LNCAP (cell line): ENCODE results near the gene CDKN1C.

Experiments
- TF ChIP-seq, protein P1 (sequence below): fragments of 450-650 bp; IDR thresholded peaks from 2 replicates; pipeline ENCODE4 v1.5.1; 2017; ENCODE audit warnings: mild to moderate bottlenecking

The CDKN1C gene

DNA sequence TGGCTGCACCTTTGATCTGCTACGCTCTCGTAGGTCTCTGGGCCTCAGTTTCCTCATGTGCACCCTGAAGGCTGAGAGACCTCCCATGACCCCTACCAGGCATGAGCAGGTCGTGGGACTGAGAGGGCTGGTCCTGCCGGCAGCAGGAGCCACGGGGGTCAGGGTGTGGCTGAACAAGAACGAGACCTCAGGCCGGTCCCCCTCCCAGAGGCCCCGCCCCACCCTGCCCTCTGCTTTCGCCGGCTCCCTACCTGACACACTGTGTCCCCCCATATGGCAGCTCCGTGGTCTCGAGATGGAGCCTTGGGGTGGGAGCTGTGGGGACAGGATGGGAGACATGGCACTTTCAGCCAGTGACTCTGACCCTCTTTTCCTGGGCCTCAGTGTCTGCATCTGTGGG is 40.6 kb downstream of the CDKN1C start:
- TF ChIP-seq, protein P1, sequence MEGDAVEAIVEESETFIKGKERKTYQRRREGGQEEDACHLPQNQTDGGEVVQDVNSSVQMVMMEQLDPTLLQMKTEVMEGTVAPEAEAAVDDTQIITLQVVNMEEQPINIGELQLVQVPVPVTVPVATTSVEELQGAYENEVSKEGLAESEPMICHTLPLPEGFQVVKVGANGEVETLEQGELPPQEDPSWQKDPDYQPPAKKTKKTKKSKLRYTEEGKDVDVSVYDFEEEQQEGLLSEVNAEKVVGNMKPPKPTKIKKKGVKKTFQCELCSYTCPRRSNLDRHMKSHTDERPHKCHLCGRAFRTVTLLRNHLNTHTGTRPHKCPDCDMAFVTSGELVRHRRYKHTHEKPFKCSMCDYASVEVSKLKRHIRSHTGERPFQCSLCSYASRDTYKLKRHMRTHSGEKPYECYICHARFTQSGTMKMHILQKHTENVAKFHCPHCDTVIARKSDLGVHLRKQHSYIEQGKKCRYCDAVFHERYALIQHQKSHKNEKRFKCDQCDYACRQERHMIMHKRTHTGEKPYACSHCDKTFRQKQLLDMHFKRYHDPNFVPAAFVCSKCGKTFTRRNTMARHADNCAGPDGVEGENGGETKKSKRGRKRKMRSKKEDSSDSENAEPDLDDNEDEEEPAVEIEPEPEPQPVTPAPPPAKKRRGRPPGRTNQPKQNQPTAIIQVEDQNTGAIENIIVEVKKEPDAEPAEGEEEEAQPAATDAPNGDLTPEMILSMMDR: no peak

DNA sequence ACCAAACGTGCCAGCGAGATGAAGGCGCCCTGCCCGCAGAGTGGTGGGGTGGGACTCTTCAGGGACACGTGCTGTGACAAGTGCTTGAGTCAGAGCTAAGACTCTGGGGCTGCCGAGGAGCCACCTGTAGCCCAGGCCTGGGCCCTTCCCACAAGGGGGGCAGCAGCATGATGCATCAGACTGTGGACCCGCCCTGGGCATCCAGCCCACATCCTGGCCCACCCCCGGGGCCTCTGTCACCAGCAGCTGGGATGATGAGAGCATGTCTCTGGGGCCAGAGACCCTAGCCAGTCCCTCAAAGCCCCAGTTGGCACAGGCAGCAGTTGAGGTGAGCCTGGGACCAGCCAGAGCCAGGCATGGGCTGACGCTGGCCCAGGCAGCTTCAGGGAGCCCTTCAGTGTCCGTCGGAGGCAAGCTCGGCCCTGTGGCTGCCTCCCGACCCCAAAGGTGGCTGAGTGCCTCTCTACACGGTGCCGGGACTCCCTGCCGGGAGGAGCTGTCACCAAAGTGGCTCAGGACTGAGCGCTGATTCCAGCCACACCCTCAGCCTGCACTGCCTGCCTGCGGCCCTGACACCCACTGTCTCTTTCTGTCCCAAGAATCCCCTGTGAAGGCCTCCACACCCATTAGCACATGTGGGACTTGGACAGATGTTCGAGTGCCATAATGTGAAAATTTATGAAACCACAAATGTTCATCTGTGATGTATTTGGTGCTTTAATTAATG is 41.3 kb downstream of the CDKN1C start:
- TF ChIP-seq, protein P1: no peak

DNA sequence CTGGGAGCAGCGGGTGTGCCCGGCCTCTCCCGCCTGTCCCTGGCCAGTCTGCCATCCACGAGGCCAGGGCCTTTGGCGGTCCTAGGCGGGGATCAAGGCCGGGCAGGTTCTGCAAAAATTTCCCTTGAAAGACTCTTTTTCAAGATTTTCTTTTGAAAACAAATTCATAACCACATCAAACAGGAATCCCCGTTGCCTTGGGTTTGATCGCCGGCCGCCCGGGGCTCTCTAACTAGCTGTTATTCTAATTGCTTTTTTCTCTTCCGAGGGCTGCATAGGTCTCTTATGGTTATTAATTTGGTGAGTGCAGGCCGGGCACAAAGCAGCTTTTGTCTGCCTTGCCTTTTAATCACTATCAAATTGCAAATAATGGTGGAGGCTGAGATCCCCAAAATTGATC is 42.0 kb downstream of the CDKN1C start:
- TF ChIP-seq, protein P1: no peak

DNA sequence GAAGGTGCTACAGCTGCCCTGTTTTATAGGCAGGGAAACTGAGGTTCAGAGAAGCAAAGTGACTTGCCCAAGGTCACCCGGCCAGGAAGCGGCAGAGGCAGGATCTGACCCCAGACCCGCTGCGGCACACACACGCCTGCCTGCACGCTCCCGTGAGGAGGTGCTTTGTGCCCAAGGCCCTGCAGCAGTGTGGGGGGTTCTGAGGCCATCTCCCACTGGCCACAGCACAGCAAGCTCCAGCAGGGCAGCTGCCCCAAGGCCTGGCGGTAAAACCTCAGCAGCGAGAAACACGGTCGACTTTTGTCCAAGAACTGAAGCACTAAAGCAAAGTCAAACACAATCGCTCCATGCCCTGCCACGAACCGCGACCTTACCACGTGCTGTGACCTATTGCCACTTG is 42.7 kb downstream of the CDKN1C start:
- TF ChIP-seq, protein P1: no peak

DNA sequence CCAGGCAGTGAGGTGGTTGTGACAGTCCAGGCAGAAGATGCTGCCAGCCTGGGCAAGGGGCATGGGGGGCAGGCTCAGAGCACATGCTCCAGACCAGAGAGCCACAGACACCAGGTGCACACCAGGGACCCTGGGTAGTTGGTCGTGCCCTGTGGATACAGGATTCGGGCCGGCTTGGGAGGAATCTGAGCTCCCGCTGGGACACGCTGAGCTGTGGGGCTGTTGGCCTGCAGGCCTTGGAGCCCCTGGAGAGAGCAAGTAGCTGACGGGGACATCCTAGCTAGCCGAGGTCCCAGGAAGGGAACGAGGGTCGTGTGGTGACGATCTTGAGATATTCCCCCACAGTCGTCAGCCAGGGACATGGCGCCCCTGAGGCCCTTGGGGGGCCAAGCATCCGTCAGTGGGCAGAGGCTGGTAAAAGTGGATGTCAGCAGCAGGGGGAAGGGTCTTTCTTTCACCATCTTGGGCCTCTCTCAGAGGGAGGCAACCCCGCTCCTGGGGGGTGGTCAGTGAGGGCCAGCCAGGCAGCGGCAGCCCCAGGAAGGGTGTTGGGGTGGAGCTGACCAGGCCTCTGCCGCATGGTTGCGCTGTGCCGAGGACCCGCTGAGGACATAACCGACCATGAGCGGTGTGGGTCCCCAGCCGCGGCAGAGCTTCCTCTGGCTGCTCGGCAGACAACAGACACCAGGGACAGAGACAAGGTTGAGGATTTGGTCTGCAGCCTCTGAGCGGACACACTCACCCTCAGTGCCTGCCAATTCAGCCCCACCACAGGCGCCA is 44.0 kb downstream of the CDKN1C start:
- TF ChIP-seq, protein P1: no peak

DNA sequence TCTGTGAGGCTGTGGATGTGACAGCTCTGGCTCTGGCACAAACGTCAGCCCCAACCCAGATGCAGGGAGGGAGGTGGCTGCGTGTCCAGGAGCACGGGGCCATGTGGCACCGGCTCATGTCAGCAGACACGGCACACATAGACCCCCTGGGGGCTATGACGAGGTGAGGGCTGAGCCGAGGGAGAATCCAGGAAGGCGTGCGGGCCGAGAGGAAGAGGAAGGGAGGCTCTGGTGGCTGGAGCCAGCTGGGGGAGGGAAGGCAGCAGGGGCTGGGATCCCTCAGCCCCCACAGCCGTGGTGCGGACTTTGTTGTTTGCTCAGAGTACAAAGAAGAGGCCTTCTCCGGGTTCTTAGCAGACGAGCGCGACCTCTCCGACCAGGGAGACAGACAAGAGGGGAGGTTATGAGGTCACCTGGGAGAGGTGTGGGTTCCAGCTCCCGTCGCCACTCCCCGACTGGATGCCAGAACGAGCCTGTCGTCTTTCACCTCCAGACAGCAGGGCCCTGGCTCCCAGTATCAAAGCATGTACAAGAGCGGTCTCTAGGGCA is 46.1 kb downstream of the CDKN1C start:
- TF ChIP-seq, protein P1: no peak

DNA sequence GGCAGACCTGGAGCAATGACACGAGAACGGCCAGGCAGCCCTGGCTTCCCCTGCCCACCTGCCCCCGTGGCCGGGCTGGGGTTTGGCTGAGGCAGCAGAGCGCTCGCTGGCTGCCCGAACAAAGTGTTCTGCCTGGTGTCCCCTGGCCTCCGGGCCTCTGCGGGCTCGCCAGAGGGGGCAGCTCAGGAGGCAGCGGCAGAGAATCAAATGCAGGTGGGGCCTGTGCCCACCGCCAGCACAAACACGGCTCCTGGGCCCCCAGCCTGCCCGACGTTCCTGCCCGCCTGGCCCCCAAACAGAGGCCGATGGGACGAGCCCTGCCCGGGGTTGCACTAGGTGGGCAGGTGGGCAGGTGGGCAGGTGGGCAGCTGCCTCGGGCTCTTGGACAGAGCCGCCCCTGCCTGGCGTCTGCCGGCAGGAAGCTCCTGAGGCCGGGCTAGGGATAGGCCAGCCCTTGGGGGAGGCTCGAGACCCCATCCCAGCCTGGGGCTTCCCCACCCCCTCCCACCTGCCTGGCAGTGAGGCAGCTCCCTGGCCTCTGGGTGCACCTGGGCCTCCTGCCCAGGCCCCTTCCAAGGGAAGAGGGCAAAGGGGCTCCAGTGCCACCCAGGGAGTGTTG is 46.8 kb downstream of the CDKN1C start:
- TF ChIP-seq, protein P1: no peak
